NCI-H2107 (cell line): ENCODE measurements around the gene ARL4C.

Experiments used
- DNase-seq: peaks from one replicate; lab custom pipeline; 2025; lab: John Stamatoyannopoulos, UW

Gene ARL4C

GRCh38 chr2:234500394-234501006 lies 3.6 kb upstream of the ARL4C start:
- no peak for DNase-seq

GRCh38 chr2:234497594-234498235 lies 834 bp upstream of the ARL4C start:
- DNase-seq = no peak

GRCh38 chr2:234496055-234496834 lies 636 bp downstream of the ARL4C start:
- DNase-seq = peak; percentile 26

- no peak for DNase-seq
Measured at GRCh38 chr2:234495251-234496054, 1.4 kb downstream of the ARL4C start.

- peak; percentile 14 for DNase-seq
Measured at GRCh38 chr2:234494361-234495250, 2.3 kb downstream of the ARL4C start.

- DNase-seq = no peak
Measured at GRCh38 chr2:234493796-234494195, 3.1 kb downstream of the ARL4C start.

GRCh38 chr2:234492717-234493485 lies 4.0 kb downstream of the ARL4C start:
- no peak for DNase-seq

- DNase-seq = no peak
Measured at GRCh38 chr2:234491897-234492296, 5.0 kb downstream of the ARL4C start.

GRCh38 chr2:234491281-234491680 lies 5.6 kb downstream of the ARL4C start:
- DNase-seq = no peak

GRCh38 chr2:234490271-234491091 lies 6.4 kb downstream of the ARL4C start:
- no peak for DNase-seq

- DNase-seq = no peak
Measured at GRCh38 chr2:234488913-234489451, 7.9 kb downstream of the ARL4C start.

GRCh38 chr2:234488486-234488885 lies 8.4 kb downstream of the ARL4C start:
- no peak for DNase-seq

- DNase-seq = no peak
Measured at GRCh38 chr2:234487356-234487755, 9.5 kb downstream of the ARL4C start.

GRCh38 chr2:234483568-234484251 lies 13.2 kb downstream of the ARL4C start:
- DNase-seq = no peak

GRCh38 chr2:234481301-234481700 lies 15.6 kb downstream of the ARL4C start:
- no peak for DNase-seq

GRCh38 chr2:234480337-234480736 lies 16.5 kb downstream of the ARL4C start:
- DNase-seq = no peak

GRCh38 chr2:234479465-234479864 lies 17.4 kb downstream of the ARL4C start:
- no peak for DNase-seq

GRCh38 chr2:234478121-234478858 lies 18.6 kb downstream of the ARL4C start:
- DNase-seq = no peak
